Hepatocyte (in vitro differentiated cells): Measurements from ENCODE around the gene CSF1R.

Source experiments
- EZH2 ChIP-seq: fragments of 200-600 bp; sonication (generic); IDR thresholded peaks from 2 replicates; pipeline ENCODE4 v1.6.1; 2016; ENCODE audit warnings: antibody characterized with exemption, mild to moderate bottlenecking, borderline replicate concordance
- TF ChIP-seq, protein P1 (sequence below): fragments of 200-600 bp; sonication (generic); IDR thresholded peaks from 2 replicates; pipeline ENCODE4 v1.5.1; 2016; ENCODE audit warnings: antibody characterized with exemption, mild to moderate bottlenecking; ENCODE audit not compliant: poor library complexity

GRCh38 chr5:150068472-150068871 lies 17.9 kb downstream of the CSF1R start:
- TF ChIP-seq, protein P1, sequence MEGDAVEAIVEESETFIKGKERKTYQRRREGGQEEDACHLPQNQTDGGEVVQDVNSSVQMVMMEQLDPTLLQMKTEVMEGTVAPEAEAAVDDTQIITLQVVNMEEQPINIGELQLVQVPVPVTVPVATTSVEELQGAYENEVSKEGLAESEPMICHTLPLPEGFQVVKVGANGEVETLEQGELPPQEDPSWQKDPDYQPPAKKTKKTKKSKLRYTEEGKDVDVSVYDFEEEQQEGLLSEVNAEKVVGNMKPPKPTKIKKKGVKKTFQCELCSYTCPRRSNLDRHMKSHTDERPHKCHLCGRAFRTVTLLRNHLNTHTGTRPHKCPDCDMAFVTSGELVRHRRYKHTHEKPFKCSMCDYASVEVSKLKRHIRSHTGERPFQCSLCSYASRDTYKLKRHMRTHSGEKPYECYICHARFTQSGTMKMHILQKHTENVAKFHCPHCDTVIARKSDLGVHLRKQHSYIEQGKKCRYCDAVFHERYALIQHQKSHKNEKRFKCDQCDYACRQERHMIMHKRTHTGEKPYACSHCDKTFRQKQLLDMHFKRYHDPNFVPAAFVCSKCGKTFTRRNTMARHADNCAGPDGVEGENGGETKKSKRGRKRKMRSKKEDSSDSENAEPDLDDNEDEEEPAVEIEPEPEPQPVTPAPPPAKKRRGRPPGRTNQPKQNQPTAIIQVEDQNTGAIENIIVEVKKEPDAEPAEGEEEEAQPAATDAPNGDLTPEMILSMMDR: no peak
- TF ChIP-seq EZH2: no peak
